CD4-positive, alpha-beta T cell treated with Interleukin-4 for 4 hours (primary cell): Measurements from ENCODE around the gene ITGB1BP2.
"Not testable (repeated sequence)": the region's sequence is repeated elsewhere in the genome, so short reads cannot be mapped to it uniquely, and the experiment has no call there.

Source experiments
- DNase-seq: peaks from one replicate; pipeline ENCODE4 v3.0.0-alpha.2; 2020

Gene ITGB1BP2

GRCh38 chrX:71302461-71303213 is 1.1 kb downstream of the ITGB1BP2 start:
- DNase-seq, result no peak

- DNase-seq, result no peak
Measured at GRCh38 chrX:71304561-71304960, 3.0 kb downstream of the ITGB1BP2 start.

- DNase-seq, result no peak
Measured at GRCh38 chrX:71315917-71316316, 14.4 kb downstream of the ITGB1BP2 start.

GRCh38 chrX:71316959-71317358 is 15.4 kb downstream of the ITGB1BP2 start:
- not testable (repeated sequence) for DNase-seq

- DNase-seq, result no peak
Measured at GRCh38 chrX:71320126-71320525, 18.6 kb downstream of the ITGB1BP2 start.

- no peak for DNase-seq
Measured at GRCh38 chrX:71321731-71322130, 20.2 kb downstream of the ITGB1BP2 start.

GRCh38 chrX:71324452-71324851 is 22.9 kb downstream of the ITGB1BP2 start:
- not testable (repeated sequence) for DNase-seq

- no peak for DNase-seq
Measured at GRCh38 chrX:71326394-71326793, 24.8 kb downstream of the ITGB1BP2 start.

GRCh38 chrX:71349151-71349665 is 47.7 kb downstream of the ITGB1BP2 start:
- DNase-seq, result not testable (repeated sequence)

- DNase-seq, result not testable (repeated sequence)
Measured at GRCh38 chrX:71349867-71350266, 48.3 kb downstream of the ITGB1BP2 start.

- DNase-seq, result not testable (repeated sequence)
Measured at GRCh38 chrX:71352439-71352838, 50.9 kb downstream of the ITGB1BP2 start.
